H7 (cell line): ENCODE measurements around the gene TRPM2. TPM values are rescaled to one million over a fixed set of nuclear protein-coding genes. Genes with fewer than 3 reads are reported as not detected.

Experiments used
- DNase-seq: peaks from one replicate; pipeline ENCODE4 v3.0.0; 2012
- H3K27me3 ChIP-seq: 2 replicates; pipeline ENCODE4 v1.6.0; 2011; ENCODE audit warnings: mild to moderate bottlenecking, low read length; ENCODE audit not compliant: control insufficient read depth, insufficient read depth
- H3K36me3 ChIP-seq: replicated peaks from 2 replicates; pipeline ENCODE4 v1.5.1; 2011; ENCODE audit warnings: low read length; ENCODE audit not compliant: control insufficient read depth, insufficient read depth
- H3K4me3 ChIP-seq: 2 replicates; pipeline ENCODE4 v1.5.1; 2011; ENCODE audit warnings: low read depth, mild to moderate bottlenecking, control low read depth, low read length, moderate library complexity; ENCODE audit not compliant: insufficient read depth
- total RNA-seq: library from RNA; depleted of rRNA; stranded (reverse); fragments of >200 nt; shearing (Covaris generic); gene quantifications from 2 replicates; pipeline ENCODE4 v1.2.3, GENCODE V29; 2014

The TRPM2 gene
- total RNA-seq, 1 experiment from 2014 or later, result 0.42 TPM

- H3K36me3 ChIP-seq, result peaks cover 1% of the 10 kb centered on the region
- DNase-seq, result no peak
- H3K27me3 ChIP-seq, result no peaks in the 10 kb centered on the region
- H3K4me3 ChIP-seq, result no peak overlapping the region
These were observed 25.8 kb upstream of the TRPM2 start for GRCh38 chr21:44327603-44327974.

GRCh38 chr21:44328242-44328895, 25.1 kb upstream of the TRPM2 start:
- no peak for DNase-seq
- Histone ChIP-seq H3K27me3 (no peaks in the 10 kb centered on the region), H3K4me3 (no peak overlapping the region), H3K36me3 (peaks cover 1% of the 10 kb centered on the region)

GRCh38 chr21:44329086-44329889, 24.1 kb upstream of the TRPM2 start:
- H3K4me3 ChIP-seq, result no peak overlapping the region
- no peak for DNase-seq
- no peaks in the 10 kb centered on the region for H3K27me3 ChIP-seq
- peaks cover 1% of the 10 kb centered on the region for H3K36me3 ChIP-seq

- no peak for DNase-seq
- Histone ChIP-seq H3K36me3 (no peaks in the 10 kb centered on the region; the same call in none of the 2 replicates), H3K4me3 (no peak overlapping the region), H3K27me3 (no peaks in the 10 kb centered on the region)
These were observed 23.3 kb upstream of the TRPM2 start for GRCh38 chr21:44329971-44330681.

- H3K4me3 ChIP-seq, result no peak overlapping the region
- DNase-seq, result no peak
- H3K36me3 ChIP-seq, result no peaks in the 10 kb centered on the region; the same call in none of the 2 replicates
- H3K27me3 ChIP-seq, result no peaks in the 10 kb centered on the region
These were observed 22.7 kb upstream of the TRPM2 start for GRCh38 chr21:44330698-44331097.

- DNase-seq, result no peak
- H3K27me3 ChIP-seq, result no peaks in the 10 kb centered on the region
- H3K4me3 ChIP-seq, result no peak overlapping the region
- no peaks in the 10 kb centered on the region; the same call in 1 of the 2 replicates for H3K36me3 ChIP-seq
These were observed 22.2 kb upstream of the TRPM2 start for GRCh38 chr21:44331209-44331608.

- Histone ChIP-seq H3K4me3 (no peak overlapping the region), H3K36me3 (no peaks in the 10 kb centered on the region; the same call in 1 of the 2 replicates), H3K27me3 (no peaks in the 10 kb centered on the region)
- DNase-seq, result no peak
These were observed 21.6 kb upstream of the TRPM2 start for GRCh38 chr21:44331650-44332307.

GRCh38 chr21:44332383-44332782, 21.0 kb upstream of the TRPM2 start:
- Histone ChIP-seq H3K4me3 (no peak overlapping the region), H3K27me3 (no peaks in the 10 kb centered on the region), H3K36me3 (no peaks in the 10 kb centered on the region; the same call in 1 of the 2 replicates)
- peak; percentile 89 for DNase-seq

- DNase-seq, result no peak
- Histone ChIP-seq H3K27me3 (no peaks in the 10 kb centered on the region), H3K36me3 (no peaks in the 10 kb centered on the region; the same call in 1 of the 2 replicates), H3K4me3 (no peak overlapping the region)
These were observed 20.5 kb upstream of the TRPM2 start for GRCh38 chr21:44332965-44333364.

GRCh38 chr21:44333509-44334328, 19.7 kb upstream of the TRPM2 start:
- Histone ChIP-seq H3K27me3 (no peaks in the 10 kb centered on the region), H3K4me3 (no peak overlapping the region), H3K36me3 (no peaks in the 10 kb centered on the region; the same call in 1 of the 2 replicates)
- no peak for DNase-seq

GRCh38 chr21:44334329-44335030, 18.9 kb upstream of the TRPM2 start:
- H3K27me3 ChIP-seq, result no peaks in the 10 kb centered on the region
- H3K4me3 ChIP-seq, result no peak overlapping the region
- DNase-seq, result no peak
- no peaks in the 10 kb centered on the region; the same call in 1 of the 2 replicates for H3K36me3 ChIP-seq

GRCh38 chr21:44335266-44336059, 18.0 kb upstream of the TRPM2 start:
- H3K4me3 ChIP-seq, result no peak overlapping the region
- H3K36me3 ChIP-seq, result no peaks in the 10 kb centered on the region; the same call in 1 of the 2 replicates
- no peak for DNase-seq
- no peaks in the 10 kb centered on the region for H3K27me3 ChIP-seq
